H4 (cell line): ENCODE data around the gene BTBD19. TPM values are rescaled to one million over a fixed set of nuclear protein-coding genes. Genes with fewer than 3 reads are reported as not detected.
"Not testable (repeated sequence)": the region's sequence is repeated elsewhere in the genome, so short reads cannot be mapped to it uniquely, and the experiment has no call there.

Experiments
- DNase-seq: peaks from one replicate; pipeline ENCODE4 v3.0.0-alpha.2; 2015; ENCODE audit warnings: low spot score
- total RNA-seq: library from RNA; depleted of rRNA; stranded (reverse); fragments of >200 nt; shearing (Covaris generic); gene quantifications from 2 replicates; pipeline ENCODE4 v1.2.3, GENCODE V29; 2014

Gene BTBD19
- total RNA-seq, 1 experiment from 2014 or later, result 2.6 TPM

GRCh38 chr1:44828003-44828651 lies 19.8 kb downstream of the BTBD19 start:
- no peak for DNase-seq

- no peak for DNase-seq
Measured at GRCh38 chr1:44828841-44829440, 20.6 kb downstream of the BTBD19 start.

- DNase-seq, result no peak
Measured at GRCh38 chr1:44829506-44830384, 21.4 kb downstream of the BTBD19 start.

- DNase-seq, result no peak
Measured at GRCh38 chr1:44830900-44831304, 22.6 kb downstream of the BTBD19 start.

- no peak for DNase-seq
Measured at GRCh38 chr1:44831516-44831915, 23.2 kb downstream of the BTBD19 start.

GRCh38 chr1:44832056-44832705 lies 23.9 kb downstream of the BTBD19 start:
- DNase-seq, result no peak

- no peak for DNase-seq
Measured at GRCh38 chr1:44834328-44834727, 26.0 kb downstream of the BTBD19 start.

GRCh38 chr1:44835738-44836675 lies 27.7 kb downstream of the BTBD19 start:
- DNase-seq, result peak; percentile 82

GRCh38 chr1:44838294-44838693 lies 30.0 kb downstream of the BTBD19 start:
- not testable (repeated sequence) for DNase-seq

GRCh38 chr1:44839576-44839975 lies 31.3 kb downstream of the BTBD19 start:
- DNase-seq, result no peak

- no peak for DNase-seq
Measured at GRCh38 chr1:44842486-44842861, 34.2 kb downstream of the BTBD19 start.

- DNase-seq, result peak; percentile 54
Measured at GRCh38 chr1:44842862-44843655, 34.7 kb downstream of the BTBD19 start, which contains the start of gene PTCH2. Gene PTCH2 (minus strand): TSS chr1:44843253. CDS start chr1:44842932, 321 bp downstream.

GRCh38 chr1:44846985-44847384 lies 38.7 kb downstream of the BTBD19 start:
- DNase-seq, result no peak

GRCh38 chr1:44847845-44848244 lies 39.5 kb downstream of the BTBD19 start:
- DNase-seq, result no peak

- DNase-seq, result no peak
Measured at GRCh38 chr1:44848456-44849181, 40.3 kb downstream of the BTBD19 start.

- DNase-seq, result no peak
Measured at GRCh38 chr1:44849575-44850132, 41.3 kb downstream of the BTBD19 start.

GRCh38 chr1:44851308-44851707 lies 43.0 kb downstream of the BTBD19 start:
- no peak for DNase-seq

GRCh38 chr1:44853201-44853600 lies 44.9 kb downstream of the BTBD19 start:
- no peak for DNase-seq

- DNase-seq, result no peak
Measured at GRCh38 chr1:44854970-44855369, 46.6 kb downstream of the BTBD19 start.
